PFSK-1 (cell line): ENCODE data around the gene GIMD1.

Experiments
- FOXP2 ChIP-seq: optimal IDR thresholded peaks from 2 replicates; pipeline ENCODE3; 2011; ENCODE audit warnings: borderline replicate concordance, control low read depth, inconsistent platforms; ENCODE audit not compliant: insufficient read depth; ENCODE audit errors: extremely low read length, extremely low read depth
- POLR2AphosphoS5 ChIP-seq: IDR thresholded peaks from 2 replicates; pipeline ENCODE4 v1.6.1; 2012; ENCODE audit warnings: low read depth, mild to moderate bottlenecking, control low read depth, low read length, moderate library complexity
- SIN3A ChIP-seq: IDR thresholded peaks from 2 replicates; pipeline ENCODE4 v1.6.1; 2012; ENCODE audit warnings: mild to moderate bottlenecking, low read length, moderate library complexity, borderline replicate concordance; ENCODE audit not compliant: insufficient read depth
- TAF1 ChIP-seq: IDR thresholded peaks from 2 replicates; pipeline ENCODE4 v1.6.1; 2012; ENCODE audit warnings: low read length, control low read depth, borderline replicate concordance; ENCODE audit not compliant: insufficient read depth
- TF ChIP-seq, protein P1 (sequence below), 2 experiments: IDR thresholded peaks; 2 replicates each; pipeline versions ENCODE4 v1.6.1 to v1.8.0; 2011 to 2012; ENCODE audit warnings: low read depth in 2 of 2, low read length in 2 of 2, control low read depth in 1 of 2, inconsistent platforms in 1 of 2, mild to moderate bottlenecking in 1 of 2, moderate library complexity in 1 of 2; ENCODE audit not compliant: insufficient read depth in 1 of 2

DNA sequence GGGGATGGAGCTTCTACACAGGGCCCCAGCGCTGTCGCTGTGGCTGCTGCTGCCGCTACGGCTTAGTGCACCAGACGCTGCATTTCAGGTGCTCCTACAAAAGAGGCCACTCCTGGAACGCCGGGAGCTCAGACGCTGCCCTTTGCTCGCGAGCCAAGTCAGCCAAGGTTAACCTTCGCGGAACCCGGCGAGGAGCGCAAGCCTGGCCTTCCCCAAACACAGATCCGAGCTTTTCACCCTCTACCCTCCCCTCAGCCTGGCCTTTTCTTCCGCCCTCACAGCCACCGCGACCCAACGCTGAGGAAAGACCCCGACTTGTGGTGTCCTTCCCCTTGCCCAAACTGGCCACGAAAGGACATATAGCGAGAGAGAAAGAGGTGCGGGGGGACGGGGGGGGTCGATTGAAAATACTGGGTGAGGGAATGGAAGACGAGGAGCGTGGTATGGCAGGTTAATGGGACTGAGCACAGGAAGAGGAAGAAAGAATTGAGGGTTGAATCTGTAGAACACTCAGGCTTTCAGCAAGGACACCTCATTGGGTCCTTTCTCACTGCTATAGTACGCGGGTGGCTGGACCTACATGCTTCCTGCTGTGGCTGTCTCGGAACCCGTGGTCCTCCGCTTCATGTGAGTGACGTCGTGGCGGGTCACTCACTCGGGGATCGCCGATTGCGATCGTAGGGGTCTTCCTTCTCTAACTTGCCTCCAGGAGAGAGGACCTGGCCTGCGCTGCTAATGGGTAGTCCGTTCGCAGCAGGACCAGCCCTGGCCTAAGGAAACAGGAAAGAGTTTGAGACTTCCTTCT, 52.4 kb downstream of the GIMD1 start, which contains the start of the genes AIMP1 and TBCK:
- peak; percentile 9 for TF ChIP-seq FOXP2
- TF ChIP-seq TAF1 = peak; percentile 70; the same call in 1 of the 2 replicates
- TF ChIP-seq, protein P1, sequence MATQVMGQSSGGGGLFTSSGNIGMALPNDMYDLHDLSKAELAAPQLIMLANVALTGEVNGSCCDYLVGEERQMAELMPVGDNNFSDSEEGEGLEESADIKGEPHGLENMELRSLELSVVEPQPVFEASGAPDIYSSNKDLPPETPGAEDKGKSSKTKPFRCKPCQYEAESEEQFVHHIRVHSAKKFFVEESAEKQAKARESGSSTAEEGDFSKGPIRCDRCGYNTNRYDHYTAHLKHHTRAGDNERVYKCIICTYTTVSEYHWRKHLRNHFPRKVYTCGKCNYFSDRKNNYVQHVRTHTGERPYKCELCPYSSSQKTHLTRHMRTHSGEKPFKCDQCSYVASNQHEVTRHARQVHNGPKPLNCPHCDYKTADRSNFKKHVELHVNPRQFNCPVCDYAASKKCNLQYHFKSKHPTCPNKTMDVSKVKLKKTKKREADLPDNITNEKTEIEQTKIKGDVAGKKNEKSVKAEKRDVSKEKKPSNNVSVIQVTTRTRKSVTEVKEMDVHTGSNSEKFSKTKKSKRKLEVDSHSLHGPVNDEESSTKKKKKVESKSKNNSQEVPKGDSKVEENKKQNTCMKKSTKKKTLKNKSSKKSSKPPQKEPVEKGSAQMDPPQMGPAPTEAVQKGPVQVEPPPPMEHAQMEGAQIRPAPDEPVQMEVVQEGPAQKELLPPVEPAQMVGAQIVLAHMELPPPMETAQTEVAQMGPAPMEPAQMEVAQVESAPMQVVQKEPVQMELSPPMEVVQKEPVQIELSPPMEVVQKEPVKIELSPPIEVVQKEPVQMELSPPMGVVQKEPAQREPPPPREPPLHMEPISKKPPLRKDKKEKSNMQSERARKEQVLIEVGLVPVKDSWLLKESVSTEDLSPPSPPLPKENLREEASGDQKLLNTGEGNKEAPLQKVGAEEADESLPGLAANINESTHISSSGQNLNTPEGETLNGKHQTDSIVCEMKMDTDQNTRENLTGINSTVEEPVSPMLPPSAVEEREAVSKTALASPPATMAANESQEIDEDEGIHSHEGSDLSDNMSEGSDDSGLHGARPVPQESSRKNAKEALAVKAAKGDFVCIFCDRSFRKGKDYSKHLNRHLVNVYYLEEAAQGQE (IDR thresholded peaks at IDR 0.05; ENCODE audit: insufficient read depth in 1 of 2, low read depth in 2 of 2, low read length in 2 of 2) = peak in 1 of 2 experiments; percentile 19; a peak in 1 of 4 replicates
- TF ChIP-seq SIN3A = peak; percentile 34; the same call in 1 of the 2 replicates
- TF ChIP-seq POLR2AphosphoS5 = peak; percentile 78
